ENCODE results near the gene OR52M1.

OR52M1 gene

GRCh38 chr11:4576880-4577279 lies 31.9 kb downstream of the OR52M1 start:
- DNase-seq = no peak

GRCh38 chr11:4577761-4578160 lies 32.8 kb downstream of the OR52M1 start:
- peak; percentile 15 for DNase-seq

GRCh38 chr11:4578624-4579023 lies 33.6 kb downstream of the OR52M1 start:
- no peak for DNase-seq

GRCh38 chr11:4580124-4580523 lies 35.1 kb downstream of the OR52M1 start:
- DNase-seq = no peak

- DNase-seq = no peak
Measured at GRCh38 chr11:4581443-4581842, 36.5 kb downstream of the OR52M1 start, which contains the start of gene OR52I2. OR52I2 (plus strand) TSS chr11:4581743.

- DNase-seq = no peak
Measured at GRCh38 chr11:4589017-4589416, 44.0 kb downstream of the OR52M1 start.

- no peak for DNase-seq
Measured at GRCh38 chr11:4593739-4594138, 48.7 kb downstream of the OR52M1 start, which contains the start of gene OR52I1. OR52I1 (plus strand) TSS chr11:4594039; CDS start chr11:4594039, 0 bp downstream.
